Iris pigment epithelial cell (primary cell): ENCODE data around the gene CNIH2.

Experiments used
- DNase-seq: peaks from one replicate; pipeline ENCODE4 v3.0.0-alpha.2; 2011; ENCODE audit warnings: low read depth

CNIH2 gene

DNA sequence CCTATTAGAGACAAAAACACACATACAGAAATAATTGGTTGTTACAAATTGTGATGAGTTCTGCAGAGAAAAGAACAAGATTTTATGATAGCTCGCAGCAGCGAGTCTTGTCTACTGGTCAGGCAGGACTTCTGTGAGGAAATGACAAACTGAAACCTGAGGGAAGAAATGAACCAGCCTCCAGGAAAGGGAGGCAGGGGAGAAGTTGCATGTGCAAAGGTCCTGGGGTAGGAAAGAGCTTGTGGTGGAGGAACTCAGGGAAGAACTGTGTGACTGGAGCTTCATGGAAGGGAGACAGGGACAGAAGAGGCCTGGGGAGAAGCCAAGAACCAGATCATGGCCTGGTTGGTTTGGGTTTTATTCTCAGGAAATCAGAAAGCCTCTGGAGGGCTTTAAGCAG lies 18.8 kb upstream of the CNIH2 start:
- no peak for DNase-seq

- DNase-seq, result no peak
Observed at GRCh38 chr11:66259956-66260355, 18.0 kb upstream of the CNIH2 start.

DNA sequence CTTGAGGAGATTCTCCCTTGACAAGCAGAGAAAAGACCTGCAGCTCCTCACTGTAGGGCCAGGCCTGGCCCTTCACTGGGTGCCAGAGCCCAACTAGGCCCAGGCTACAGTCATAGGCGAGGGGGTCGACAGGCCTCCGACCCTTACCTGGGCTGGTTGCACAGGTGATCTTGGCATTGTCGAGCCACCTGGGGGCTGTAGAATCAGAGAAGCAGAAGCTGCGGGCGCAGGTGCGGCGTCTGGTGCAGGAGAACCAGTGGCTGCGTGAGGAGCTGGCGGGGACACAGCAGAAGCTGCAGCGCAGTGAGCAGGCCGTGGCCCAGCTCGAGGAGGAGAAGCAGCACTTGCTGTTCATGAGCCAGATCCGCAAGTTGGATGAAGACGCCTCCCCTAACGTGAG lies 16.4 kb upstream of the CNIH2 start:
- DNase-seq, result no peak

- no peak for DNase-seq
Observed at GRCh38 chr11:66262191-66262590, 15.8 kb upstream of the CNIH2 start.

DNA sequence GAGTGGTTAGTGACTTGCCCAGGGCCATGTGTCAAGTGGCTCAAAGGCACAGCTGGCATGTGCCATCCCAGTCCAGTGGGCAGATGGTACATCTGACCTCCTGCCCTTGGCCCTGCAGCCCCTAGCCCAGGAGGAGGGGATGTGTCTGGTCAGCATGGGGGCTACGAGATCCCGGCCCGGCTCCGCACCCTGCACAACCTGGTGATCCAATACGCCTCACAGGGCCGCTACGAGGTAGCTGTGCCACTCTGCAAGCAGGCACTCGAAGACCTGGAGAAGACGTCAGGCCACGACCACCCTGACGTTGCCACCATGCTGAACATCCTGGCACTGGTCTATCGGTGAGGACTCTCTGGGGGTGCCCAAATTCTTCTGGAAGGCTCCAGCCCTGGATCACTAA lies 15.3 kb upstream of the CNIH2 start:
- DNase-seq, result no peak

GRCh38 chr11:66263231-66263630 lies 14.7 kb upstream of the CNIH2 start:
- DNase-seq, result no peak

GRCh38 chr11:66263785-66264184 lies 14.2 kb upstream of the CNIH2 start:
- no peak for DNase-seq

DNA sequence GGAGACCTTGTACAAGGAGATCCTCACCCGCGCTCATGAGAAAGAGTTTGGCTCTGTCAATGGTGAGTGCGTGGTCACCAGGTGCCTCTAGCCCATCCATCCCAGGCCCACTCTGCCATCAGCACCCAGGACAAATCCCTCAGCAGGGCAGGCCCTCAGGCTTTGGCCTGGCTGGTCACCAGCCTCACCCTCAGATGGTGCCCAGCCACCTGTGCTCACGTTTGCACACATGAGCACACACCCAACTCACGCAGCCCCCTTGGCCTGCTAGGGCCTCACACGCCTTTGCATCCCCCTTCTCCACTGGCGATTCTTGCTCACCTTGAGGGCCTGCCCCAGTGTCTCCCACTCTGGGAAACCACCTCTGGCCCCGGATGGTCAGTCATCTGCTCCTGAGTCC lies 13.6 kb upstream of the CNIH2 start:
- no peak for DNase-seq

GRCh38 chr11:66264914-66265313 lies 13.1 kb upstream of the CNIH2 start:
- DNase-seq, result no peak

DNA sequence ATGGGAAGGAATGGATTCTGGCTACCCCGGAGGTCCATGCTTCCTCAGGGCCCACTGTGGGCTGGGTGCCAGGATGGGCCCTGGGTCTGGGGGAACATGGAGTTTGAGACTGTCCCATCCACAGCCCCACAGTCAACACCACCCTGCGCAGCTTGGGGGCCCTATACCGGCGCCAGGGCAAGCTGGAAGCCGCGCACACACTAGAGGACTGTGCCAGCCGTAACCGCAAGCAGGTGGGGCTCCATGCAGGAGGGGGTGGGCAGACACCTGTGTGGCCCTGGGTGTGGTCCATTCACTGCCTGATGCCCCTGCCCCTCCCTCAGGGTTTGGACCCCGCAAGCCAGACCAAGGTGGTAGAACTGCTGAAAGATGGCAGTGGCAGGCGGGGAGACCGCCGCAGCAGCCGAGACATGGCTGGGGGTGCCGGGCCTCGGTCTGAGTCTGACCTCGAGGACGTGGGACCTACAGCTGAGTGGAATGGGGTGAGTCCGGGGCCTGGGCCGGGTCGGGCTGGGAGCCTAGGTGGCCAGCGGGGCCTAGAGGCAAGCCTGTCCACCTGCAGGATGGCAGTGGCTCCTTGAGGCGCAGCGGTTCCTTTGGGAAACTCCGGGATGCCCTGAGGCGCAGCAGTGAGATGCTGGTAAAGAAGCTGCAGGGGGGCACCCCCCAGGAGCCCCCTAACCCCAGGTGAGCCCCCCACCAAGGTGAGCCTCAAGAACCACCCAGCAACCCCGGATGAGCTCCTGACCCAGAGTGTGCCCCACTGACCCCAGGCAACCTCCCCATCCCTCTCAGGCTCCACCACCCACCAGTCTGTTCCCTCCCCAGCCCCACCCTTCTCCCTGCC lies 12.2 kb upstream of the CNIH2 start:
- DNase-seq, result no peak

DNA sequence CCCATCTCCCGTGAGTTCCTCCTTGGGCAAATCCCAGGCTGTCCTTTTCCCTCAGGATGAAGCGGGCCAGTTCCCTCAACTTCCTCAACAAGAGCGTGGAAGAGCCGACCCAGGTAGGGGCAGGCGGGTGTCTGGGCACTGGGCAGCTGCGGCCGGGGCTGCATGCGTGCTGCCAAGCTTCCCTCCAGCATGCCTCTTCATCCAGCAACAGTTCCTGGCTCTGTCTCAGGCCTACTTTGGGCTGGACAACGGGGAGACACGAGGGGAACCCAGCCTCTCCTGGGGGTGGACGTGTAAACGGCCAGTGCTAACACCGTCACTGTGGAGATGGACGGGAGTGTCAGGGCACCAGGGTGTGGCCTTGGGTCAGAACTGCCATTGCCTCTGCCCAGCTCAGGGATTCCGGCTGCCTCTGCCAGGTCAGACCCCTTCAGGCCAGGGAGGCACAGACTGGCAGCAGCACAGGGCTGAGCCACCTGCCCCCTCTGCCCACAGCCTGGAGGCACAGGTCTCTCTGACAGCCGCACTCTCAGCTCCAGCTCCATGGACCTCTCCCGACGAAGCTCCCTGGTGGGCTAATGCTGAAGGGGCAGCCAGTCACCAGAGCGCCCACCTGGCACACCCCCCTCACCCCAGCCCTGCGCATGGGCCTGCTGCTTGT lies 11.5 kb upstream of the CNIH2 start:
- DNase-seq, result no peak

DNA sequence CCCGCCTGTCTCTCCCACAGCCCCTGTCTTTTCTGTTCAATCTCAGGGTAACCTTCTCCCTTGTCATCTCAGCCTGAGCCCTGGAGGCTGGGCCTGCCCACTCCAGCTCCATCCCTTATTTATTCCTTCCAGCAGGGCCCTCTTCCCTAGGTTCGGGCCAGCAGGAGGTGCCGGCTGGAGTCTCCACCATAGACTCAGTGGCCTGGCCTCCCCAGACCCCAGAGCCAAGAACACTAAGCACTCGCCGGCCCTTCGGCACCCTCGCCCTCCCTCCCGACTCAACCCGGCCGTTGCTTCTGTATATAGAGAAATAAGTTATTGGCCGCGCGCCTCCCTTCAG lies 11.0 kb upstream of the CNIH2 start:
- DNase-seq, result no peak

DNA sequence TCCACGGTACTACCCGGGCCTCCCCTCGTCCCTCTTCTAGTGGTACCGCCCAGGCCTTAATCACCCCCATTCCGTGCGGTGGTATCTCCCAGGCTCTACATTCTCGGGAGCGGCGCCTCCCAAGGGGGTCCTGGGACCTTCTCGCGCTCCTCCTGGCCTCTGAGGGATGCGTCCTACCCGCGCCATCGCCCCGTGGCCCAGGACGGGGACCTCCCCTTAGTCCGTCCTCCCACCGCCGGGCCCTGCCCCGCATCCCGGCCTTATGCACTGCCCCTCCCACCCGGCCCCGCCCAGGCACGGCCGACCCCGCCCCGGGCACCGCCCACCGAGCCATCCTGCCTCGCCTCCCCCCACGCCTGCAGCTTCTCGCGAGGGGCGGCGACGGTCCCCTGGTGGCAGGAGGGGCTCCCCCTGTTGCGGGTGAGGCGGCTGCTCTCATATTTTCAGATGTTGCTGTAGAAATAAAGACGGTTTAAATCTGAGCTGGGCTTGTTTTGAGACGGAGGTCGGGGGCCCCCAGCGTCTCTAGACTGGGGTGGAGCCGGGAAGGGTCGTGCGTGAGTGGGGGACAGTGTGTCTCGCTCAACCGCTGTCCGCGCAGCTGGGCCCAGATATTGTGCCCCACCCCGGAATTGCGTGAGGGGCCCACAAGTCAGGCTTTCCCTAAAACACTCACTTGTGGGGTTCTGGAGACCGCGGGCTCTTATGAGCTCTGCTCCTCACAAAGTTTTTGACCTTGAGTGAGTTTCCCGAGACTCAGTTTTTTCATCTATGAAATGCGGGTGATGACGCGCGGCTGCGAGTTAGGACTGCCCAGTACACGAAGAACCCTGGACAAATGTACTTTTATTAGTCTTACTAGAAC lies 10.4 kb upstream of the CNIH2 start:
- DNase-seq, result peak; percentile 84

- DNase-seq, result peak; percentile 98
Observed at GRCh38 chr11:66268244-66268951, 9.6 kb upstream of the CNIH2 start, which contains the start of gene RAB1B. RAB1B (plus strand) TSS chr11:66268639; CDS start chr11:66268680, 41 bp downstream.

DNA sequence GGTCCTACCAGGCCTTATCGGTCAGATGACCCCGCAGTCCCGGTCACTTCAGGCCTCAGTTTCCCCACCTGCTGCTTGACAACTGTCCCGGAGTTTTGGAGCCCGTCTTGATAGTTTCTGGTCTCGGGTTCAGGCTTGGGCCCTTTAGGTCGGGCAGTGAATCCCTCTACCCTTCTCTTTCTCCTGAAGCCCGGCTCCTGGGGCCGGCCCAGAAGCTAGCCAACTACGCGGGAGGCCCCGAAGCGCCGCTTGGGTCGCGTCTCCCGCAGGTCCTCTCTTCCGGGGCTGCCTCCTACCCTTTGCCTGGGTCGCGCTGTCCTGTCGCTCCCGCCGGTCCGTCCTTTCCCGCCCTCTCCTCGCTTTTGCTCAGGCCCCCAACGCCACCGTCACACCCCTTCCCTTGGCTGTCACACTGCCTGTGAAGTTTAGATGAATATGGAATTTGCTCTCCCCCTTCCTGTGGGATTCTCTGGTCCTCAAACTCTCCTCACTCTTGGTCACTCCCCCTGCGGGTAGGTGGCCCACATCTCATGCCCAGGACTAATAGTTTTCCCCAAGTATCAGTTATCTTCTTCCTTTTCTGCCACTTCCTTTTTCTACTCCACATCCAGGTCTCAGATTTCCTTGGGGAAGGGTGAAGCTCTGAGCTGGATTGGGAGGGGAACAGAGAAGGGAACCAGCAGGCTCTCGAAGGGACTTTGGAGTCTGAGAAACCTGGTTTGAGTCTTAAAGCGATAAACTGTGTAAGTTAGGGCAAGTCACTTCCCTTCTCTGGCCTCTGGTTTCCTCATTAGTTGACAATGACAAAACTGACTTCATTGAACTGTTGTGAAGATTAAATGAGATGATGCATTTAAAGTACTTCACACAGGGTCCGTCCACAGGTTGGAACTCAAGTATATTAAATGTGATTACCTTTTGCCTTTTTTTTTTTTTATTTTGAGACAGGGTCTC lies 8.7 kb upstream of the CNIH2 start:
- DNase-seq, result peak; percentile 37

- no peak for DNase-seq
Observed at GRCh38 chr11:66271816-66272215, 6.2 kb upstream of the CNIH2 start.

GRCh38 chr11:66272596-66272995 lies 5.4 kb upstream of the CNIH2 start:
- DNase-seq, result no peak

GRCh38 chr11:66274219-66274618 lies 3.8 kb upstream of the CNIH2 start:
- no peak for DNase-seq

DNA sequence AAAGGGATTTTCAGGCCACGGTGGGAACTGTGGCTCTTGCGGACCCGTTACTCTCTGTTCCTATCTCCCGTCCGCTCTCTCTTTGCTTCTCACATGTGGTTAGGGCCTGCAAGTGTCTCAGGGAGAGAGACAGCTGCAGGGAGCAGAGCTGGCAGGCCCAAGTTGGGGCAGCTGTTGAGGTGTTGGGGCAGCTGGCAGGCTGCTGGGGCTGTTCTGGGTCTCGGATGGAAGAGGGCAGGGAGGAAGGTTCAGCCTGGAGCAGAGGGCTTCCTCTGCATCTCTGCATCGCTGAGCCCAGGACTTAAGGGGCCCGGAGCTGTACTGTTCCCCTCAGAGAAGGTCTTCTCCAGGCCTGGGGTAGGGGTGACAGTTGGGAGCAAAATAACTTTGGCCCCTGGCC lies 2.6 kb upstream of the CNIH2 start:
- DNase-seq, result no peak

GRCh38 chr11:66275984-66276612 lies 1.9 kb upstream of the CNIH2 start:
- no peak for DNase-seq
